NOMO-1 (cell line): ENCODE measurements around the gene ADIRF.
"Not testable (repeated sequence)": the region's sequence is repeated elsewhere in the genome, so short reads cannot be mapped to it uniquely, and the experiment has no call there.

Experiments used
- DNase-seq, 2 experiments: peaks; one replicate each; lab custom pipeline; 2025; ENCODE audit not compliant: unreplicated experiment in 2 of 2; lab: John Stamatoyannopoulos, UW

ADIRF gene

GRCh38 chr10:86945361-86946212, 22.7 kb upstream of the ADIRF start:
- no peak for DNase-seq

GRCh38 chr10:86946213-86947155, 21.8 kb upstream of the ADIRF start:
- no peak for DNase-seq

GRCh38 chr10:86947806-86948205, 20.5 kb upstream of the ADIRF start:
- DNase-seq: not testable (repeated sequence)

GRCh38 chr10:86950349-86950748, 17.9 kb upstream of the ADIRF start:
- no peak for DNase-seq

- DNase-seq: no peak
These were observed 17.0 kb upstream of the ADIRF start for GRCh38 chr10:86951184-86951761.

GRCh38 chr10:86952106-86952505, 16.2 kb upstream of the ADIRF start:
- no peak for DNase-seq

- not testable (repeated sequence) for DNase-seq
These were observed 15.6 kb upstream of the ADIRF start for GRCh38 chr10:86952697-86953096.

GRCh38 chr10:86953747-86954680, 14.3 kb upstream of the ADIRF start:
- DNase-seq: no peak

- DNase-seq: no peak
These were observed 13.4 kb upstream of the ADIRF start for GRCh38 chr10:86954681-86955500.

- DNase-seq: no peak
These were observed 12.6 kb upstream of the ADIRF start for GRCh38 chr10:86955501-86956194.

- DNase-seq: no peak
These were observed 12.0 kb upstream of the ADIRF start for GRCh38 chr10:86956195-86956847.

- DNase-seq: no peak
These were observed 11.3 kb upstream of the ADIRF start for GRCh38 chr10:86956848-86957448.

- DNase-seq: no peak
These were observed 10.7 kb upstream of the ADIRF start, which contains the start of gene MMRN2 for GRCh38 chr10:86957471-86958115. Gene MMRN2 (minus strand): TSS chr10:86957615. CDS start chr10:86957541, 74 bp downstream.

GRCh38 chr10:86958116-86958900, 10.0 kb upstream of the ADIRF start, which contains the start of gene SNCG:
Gene SNCG (plus strand): TSS chr10:86958599. CDS start chr10:86958698, 99 bp downstream.
- DNase-seq: no peak

- DNase-seq: no peak
These were observed 9.2 kb upstream of the ADIRF start for GRCh38 chr10:86958901-86959736.

- DNase-seq: no peak
These were observed 8.6 kb upstream of the ADIRF start for GRCh38 chr10:86959737-86960002.
